Left hindlimb (tissue), 1 donor: ENCODE data around the gene MOV10L1.
"Not testable (repeated sequence)": the region's sequence is repeated elsewhere in the genome, so short reads cannot be mapped to it uniquely, and the experiment has no call there.

ENCODE experiments used
- DNase-seq: peaks from one replicate; pipeline ENCODE4 v3.0.0-alpha.2; 2018

MOV10L1 gene

DNA sequence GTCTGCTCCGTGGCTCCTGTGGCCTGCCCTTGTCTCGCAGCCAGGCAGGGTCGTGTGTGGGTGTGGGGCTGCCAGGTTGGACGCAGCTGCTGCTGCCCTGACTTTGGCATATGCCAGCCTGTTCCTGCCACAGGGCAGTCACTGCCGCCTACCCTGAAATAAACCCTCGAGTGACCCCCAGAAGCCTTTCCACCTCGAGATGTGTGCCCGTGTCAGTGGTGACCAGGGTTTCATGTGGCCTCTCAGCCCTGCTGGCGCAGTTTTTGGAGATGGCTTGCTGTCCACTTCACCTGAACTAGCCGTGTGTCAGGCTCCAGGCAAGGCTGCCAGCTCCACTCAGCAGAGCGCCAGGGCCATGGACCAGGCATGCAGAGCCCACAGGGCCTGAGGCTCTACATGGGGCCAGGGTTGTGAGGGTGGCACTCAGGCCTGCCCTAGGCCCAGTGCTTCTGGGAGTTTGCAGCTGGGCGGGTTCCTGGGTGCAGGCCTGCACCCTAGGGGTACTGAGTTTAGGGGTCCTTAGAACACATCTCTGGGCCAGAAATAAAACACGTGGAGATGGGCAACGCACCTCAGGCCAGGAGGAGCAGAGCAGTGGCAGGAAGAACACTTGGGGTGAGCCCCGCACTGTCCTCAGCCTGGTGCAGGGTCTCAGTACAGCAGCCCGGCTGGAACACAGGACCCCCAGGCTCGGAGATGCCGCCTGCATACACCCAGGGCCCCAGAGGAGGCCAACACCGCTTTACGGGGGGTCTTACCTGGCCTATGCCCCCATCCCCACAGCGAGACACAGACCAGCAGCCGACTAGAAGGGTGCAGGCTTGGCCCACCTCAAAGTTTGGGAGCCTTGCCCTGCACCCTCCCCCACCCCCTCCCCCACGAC, 71.9 kb downstream of the MOV10L1 start:
- DNase-seq = no peak

DNA sequence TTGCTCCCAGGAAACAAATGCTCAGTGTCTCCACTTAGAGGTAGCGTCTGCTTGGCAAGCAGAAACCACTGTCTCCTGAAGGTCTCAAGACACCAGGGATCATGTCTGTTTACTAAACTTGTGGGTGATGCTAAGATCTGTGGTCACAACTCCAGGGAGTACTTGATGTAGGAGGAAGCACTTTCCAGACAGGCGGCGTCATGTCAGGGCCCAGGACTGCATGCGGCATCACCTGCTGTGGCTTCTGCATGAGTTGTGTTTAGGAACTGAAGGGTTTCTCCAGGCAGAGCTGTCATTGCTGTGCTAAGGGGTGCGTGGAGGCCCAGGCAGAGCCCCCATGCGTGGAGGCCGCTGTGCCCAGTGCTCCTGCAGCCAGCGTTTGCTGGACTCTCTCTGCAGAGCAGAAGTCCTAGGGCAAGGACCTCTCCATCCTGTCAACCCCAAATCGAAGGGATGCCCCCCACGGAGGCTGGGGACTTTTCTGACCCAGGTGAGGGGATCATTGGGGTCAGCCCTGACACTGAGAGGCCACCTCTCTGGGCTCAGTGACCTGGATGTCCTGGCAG, 72.7 kb downstream of the MOV10L1 start:
- no peak for DNase-seq

- no peak for DNase-seq
Observed at GRCh38 chr22:50165436-50166123, 75.8 kb downstream of the MOV10L1 start.

GRCh38 chr22:50167689-50168489, 78.1 kb downstream of the MOV10L1 start:
- no peak for DNase-seq

- DNase-seq = not testable (repeated sequence)
Observed at GRCh38 chr22:50168490-50169180, 78.8 kb downstream of the MOV10L1 start.

DNA sequence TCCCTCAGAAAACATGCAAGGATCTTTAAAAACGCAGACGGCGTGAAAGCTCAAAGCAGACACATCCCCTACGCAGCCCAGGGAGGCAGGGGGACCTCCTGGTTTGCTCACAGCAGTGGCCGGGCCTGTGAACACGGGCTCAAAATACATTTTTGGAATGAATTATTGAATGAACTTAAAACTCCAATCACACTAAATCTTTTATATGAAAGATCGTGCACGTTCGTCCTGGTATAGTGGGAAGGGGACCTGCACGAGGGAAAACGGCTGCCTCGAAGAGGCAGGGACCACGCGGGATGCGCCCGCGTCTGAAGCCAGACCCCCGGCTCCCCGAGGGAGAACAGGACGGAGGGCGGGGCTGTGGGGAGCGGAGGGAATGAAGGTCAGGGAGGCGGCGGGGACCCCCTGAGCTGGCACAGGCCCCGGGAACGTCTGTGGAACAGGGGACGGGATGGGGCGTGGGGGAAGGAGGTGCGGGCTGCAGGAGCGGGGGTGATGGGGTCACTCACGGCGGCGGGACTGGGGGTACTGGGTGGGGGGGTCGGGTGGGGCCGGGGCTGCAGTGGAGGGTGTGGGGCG, 79.5 kb downstream of the MOV10L1 start:
- DNase-seq = no peak

GRCh38 chr22:50169774-50170341, 80.1 kb downstream of the MOV10L1 start:
- no peak for DNase-seq

- no peak for DNase-seq
Observed at GRCh38 chr22:50170453-50171318, 80.9 kb downstream of the MOV10L1 start, which contains the start of gene PANX2. PANX2 (plus strand) TSS chr22:50170731; CDS start chr22:50170731, 0 bp downstream.

DNA sequence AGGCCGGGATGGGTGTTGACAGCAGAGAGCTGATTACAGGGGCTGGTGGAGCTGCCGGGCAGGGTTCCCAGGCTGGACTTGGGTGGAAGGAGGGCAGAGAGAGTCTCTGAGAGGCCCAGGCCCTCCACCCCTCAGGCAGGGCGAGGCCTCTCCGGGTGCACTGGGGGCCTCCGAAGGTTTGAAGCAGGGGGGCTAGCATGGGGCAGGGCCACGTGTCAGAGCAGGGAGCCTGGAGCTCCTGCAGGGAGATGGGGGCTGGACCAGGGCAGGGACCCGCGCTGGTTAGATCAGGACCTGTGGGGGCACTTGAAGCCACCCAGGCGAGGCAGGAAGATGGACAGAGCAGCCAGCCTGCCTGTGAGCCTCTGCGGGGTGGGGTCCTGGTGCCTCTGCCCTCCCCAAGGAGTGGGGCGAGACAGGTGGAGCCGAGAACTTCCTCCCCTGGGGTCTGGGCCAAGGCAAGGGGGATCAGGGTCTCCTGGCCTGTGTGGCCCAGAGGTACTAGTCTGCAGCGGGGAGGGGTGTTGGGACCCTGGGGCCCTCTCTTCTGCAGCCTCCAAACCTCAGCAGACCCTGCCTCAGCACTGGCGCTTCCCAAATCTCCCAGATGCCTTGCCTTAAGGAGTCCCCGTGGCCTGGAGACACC, 81.6 kb downstream of the MOV10L1 start:
- no peak for DNase-seq

- no peak for DNase-seq
Observed at GRCh38 chr22:50171965-50172421, 82.2 kb downstream of the MOV10L1 start.

DNA sequence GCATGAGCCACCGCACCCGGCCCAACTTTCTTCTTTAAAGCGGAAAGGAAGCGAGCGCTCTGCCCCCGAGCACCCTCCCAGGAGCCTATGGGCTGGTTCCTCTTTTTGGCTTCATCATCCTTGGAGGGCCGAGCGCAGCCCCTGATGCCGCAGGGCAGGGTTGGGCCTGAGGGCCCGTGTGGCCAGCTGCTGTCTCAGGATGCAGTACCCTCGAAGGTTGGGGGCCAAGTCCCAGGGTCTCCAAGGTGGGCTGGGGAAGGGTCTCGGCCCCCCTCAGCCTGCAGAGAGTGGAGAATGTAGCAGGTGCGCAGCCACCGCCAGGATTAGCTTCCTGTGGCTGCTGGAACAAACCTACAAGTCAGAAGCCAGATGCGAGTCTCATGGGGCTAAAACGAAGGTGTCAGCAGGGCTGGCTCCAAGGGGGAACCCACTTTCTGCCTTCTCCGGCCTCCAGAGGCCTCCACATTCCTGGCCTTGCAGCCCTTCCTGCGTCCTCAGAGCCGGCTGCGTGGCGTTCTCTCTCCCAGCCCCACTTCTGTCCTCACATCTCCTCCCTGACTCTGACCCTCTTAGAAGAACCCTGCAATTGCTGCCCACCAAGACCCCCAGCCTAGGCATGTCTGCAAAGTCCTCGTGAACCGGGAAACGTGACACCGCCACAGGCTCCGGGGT, 83.6 kb downstream of the MOV10L1 start:
- no peak for DNase-seq

DNA sequence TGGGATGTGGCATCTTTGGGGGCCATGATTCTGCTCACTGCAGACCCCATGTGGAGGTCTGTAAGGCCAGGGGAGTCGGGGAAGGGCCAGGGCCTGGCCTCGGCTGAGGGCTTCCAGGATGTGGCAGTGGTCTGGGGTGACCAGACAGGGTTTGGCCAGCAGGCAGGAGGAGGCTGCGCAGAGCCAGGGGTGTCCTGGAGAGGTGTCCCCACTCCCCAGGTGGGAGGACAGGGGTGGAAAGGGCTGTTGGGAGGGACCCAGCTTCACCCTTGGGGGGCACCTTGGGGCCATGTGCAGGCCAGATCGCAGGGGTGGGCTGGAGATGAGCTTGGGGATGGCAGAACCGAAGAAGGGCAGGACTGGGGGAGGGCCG, 84.2 kb downstream of the MOV10L1 start:
- peak; percentile 29 for DNase-seq

DNA sequence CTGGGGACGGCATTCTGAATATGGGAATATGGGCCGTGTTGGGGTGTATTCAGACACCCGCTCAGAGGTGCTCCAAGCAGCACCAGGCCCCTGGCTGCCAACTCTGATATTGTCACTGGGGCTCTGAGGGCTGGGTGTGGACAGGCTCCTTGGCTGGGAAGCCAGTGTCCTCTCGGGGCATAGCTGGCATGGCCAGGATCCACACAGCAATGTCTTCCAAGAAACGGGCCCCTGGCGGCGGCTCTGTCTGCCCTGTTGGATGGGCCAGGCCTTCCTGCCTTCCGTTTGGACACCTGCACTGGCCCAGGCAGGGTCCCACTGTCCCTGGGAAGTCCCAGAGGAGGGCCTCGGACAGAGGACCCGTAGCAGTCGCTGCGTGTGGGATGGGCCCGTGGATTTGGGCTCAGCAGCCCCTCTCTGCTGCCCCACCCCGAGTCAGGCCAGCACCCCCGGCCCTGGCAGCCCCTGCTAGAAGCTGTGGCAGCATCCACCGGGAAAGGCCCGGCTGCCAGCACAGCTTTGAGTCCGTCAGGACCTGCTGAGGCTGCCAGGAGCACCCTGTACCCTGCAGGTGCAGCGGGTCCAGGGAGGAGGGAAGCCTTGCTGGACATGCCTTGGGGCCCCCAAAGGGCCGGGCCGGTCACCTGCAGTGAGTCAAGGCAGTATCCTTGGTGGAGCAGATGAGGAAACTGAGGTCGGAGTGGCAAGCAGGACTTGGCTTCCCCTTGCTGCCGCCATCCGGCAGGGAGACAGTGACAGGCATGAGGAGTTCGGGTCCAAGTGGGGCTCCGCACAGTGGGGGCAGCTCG, 84.8 kb downstream of the MOV10L1 start:
- DNase-seq = peak; percentile 24

DNA sequence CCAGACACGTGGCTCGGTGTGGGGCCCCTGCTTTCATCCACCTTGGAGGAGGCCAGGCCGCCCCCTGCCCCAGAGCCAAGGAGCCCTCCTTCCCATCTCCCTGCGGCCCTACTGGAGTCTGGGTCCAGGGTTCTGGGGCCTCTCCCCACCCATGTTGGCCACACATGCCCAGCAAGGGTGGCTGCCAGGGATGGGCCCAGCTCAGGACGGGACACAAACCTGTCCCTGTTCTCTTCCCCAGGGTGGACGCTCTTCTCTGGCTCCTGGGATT, 85.3 kb downstream of the MOV10L1 start:
- DNase-seq = no peak

GRCh38 chr22:50175921-50176849, 86.4 kb downstream of the MOV10L1 start:
- DNase-seq = no peak

GRCh38 chr22:50176850-50177536, 87.2 kb downstream of the MOV10L1 start:
- peak; percentile 28 for DNase-seq
